Measurements from ENCODE around the gene SV2C. TPM values are rescaled to one million over a fixed set of nuclear protein-coding genes. Genes with fewer than 3 reads are reported as not detected.

The SV2C gene
- polyA plus RNA-seq, 1 donor (not counting 4 experiments of a cell fraction or from before 2014, with no cell fraction given) = 0.34 TPM

DNA sequence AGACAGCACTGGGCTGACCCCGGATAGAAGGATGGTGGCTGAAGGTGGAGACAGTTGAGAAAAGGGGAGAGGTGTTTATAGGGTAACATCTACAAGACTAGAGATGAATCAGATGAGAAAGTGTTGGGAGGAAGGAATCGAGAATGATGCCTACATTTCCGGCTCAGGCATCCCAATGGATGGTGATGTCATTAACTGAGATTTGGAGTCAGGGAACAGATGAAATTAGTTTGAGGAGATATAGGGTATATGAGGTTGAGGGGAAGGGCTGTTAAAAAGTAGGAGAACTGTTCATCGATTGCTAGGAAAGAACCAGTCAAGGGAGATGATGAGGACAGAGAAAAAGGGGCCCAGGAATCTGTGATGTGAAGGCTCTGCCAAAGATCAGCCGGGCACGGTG is 295.2 kb downstream of the SV2C start:
- Histone ChIP-seq H3K79me2 (ENCODE audit: control insufficient read depth, insufficient read depth, low read length) (no peaks in the 10 kb centered on the region), H2AFZ (ENCODE audit: control insufficient read depth, low read length) (no peak overlapping the region), H3K4me3 (ENCODE audit: control insufficient read depth in 2 of 3, extremely low read depth in 1 of 3, insufficient read depth in 2 of 3, low read depth in 1 of 3, low read length in 3 of 3) (no peak overlapping the region), H3K9me1 (ENCODE audit: control insufficient read depth, extremely low read depth, insufficient read depth, low read length) (no peaks in the 10 kb centered on the region), H3K4me2 (ENCODE audit: control insufficient read depth, extremely low read depth, insufficient read depth, low read depth, low read length) (no peak overlapping the region), H3K4me1 (ENCODE audit: control insufficient read depth, extremely low read depth, insufficient read depth, low read length) (no peaks in the 10 kb centered on the region), H3K27ac (ENCODE audit: control insufficient read depth, insufficient read depth, low read length) (no peak overlapping the region), H3K36me3 (ENCODE audit: control insufficient read depth in 2 of 2, extremely low read depth in 1 of 2, insufficient read depth in 2 of 2, low read length in 2 of 2) (no peaks in the 10 kb centered on the region), H3K9me3 (ENCODE audit: control insufficient read depth, low read depth, low read length) (no peaks in the 10 kb centered on the region), H4K20me1 (ENCODE audit: control insufficient read depth, extremely low read depth, insufficient read depth, low read length) (no peaks in the 10 kb centered on the region), H3K9ac (ENCODE audit: control insufficient read depth, extremely low read depth, insufficient read depth, low read length) (no peak overlapping the region), H3K27me3 (ENCODE audit: control insufficient read depth, extremely low read depth, insufficient read depth, low read length) (no peaks in the 10 kb centered on the region)
- DNase-seq (ENCODE audit: low read depth, low spot score) (no peak), FAIRE-seq (no peak)
- dilution Hi-C loops (cut with MboI; ENCODE audit: extremely low pct_ligation_motif_present, low sequenced_read_pairs) = no loop called here
- no peak for TF ChIP-seq EZH2 (IDR thresholded peaks at IDR 0.05; ENCODE audit: low read length)

DNA sequence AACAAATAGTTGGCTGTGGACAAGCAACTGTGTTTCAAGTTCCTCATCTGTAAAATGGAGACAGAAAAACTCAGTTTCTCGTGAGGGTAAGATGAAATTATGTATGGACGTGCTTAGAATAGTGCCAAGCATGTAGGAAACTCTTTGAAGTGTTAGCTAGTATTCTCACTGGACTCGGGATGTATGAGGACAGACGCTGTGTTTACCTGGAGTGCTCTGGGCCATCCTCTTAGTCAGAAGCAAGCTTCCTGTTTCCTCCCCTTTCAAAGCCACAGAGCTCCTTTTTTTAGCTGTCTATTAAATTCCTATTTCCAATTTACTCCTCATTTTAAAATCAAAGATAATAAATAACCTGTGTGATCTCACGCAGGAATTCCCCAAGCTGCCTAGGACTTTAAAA is 296.1 kb downstream of the SV2C start:
- Histone ChIP-seq H3K9me1 (ENCODE audit: control insufficient read depth, extremely low read depth, insufficient read depth, low read length) (no peaks in the 10 kb centered on the region), H3K27me3 (ENCODE audit: control insufficient read depth, extremely low read depth, insufficient read depth, low read length) (no peaks in the 10 kb centered on the region), H3K79me2 (ENCODE audit: control insufficient read depth, insufficient read depth, low read length) (no peaks in the 10 kb centered on the region), H2AFZ (ENCODE audit: control insufficient read depth, low read length) (peak overlapping the region; percentile 34), H3K4me1 (ENCODE audit: control insufficient read depth, extremely low read depth, insufficient read depth, low read length) (no peaks in the 10 kb centered on the region), H3K4me3 (ENCODE audit: control insufficient read depth in 2 of 3, extremely low read depth in 1 of 3, insufficient read depth in 2 of 3, low read depth in 1 of 3, low read length in 3 of 3) (no peak overlapping the region), H3K9ac (ENCODE audit: control insufficient read depth, extremely low read depth, insufficient read depth, low read length) (no peak overlapping the region), H3K27ac (ENCODE audit: control insufficient read depth, insufficient read depth, low read length) (no peak overlapping the region), H4K20me1 (ENCODE audit: control insufficient read depth, extremely low read depth, insufficient read depth, low read length) (no peaks in the 10 kb centered on the region), H3K9me3 (ENCODE audit: control insufficient read depth, low read depth, low read length) (no peaks in the 10 kb centered on the region), H3K4me2 (ENCODE audit: control insufficient read depth, extremely low read depth, insufficient read depth, low read depth, low read length) (no peak overlapping the region), H3K36me3 (ENCODE audit: control insufficient read depth in 2 of 2, extremely low read depth in 1 of 2, insufficient read depth in 2 of 2, low read length in 2 of 2) (no peaks in the 10 kb centered on the region)
- TF ChIP-seq EZH2 (IDR thresholded peaks at IDR 0.05; ENCODE audit: low read length) = no peak
- TF ChIP-seq, protein P1, sequence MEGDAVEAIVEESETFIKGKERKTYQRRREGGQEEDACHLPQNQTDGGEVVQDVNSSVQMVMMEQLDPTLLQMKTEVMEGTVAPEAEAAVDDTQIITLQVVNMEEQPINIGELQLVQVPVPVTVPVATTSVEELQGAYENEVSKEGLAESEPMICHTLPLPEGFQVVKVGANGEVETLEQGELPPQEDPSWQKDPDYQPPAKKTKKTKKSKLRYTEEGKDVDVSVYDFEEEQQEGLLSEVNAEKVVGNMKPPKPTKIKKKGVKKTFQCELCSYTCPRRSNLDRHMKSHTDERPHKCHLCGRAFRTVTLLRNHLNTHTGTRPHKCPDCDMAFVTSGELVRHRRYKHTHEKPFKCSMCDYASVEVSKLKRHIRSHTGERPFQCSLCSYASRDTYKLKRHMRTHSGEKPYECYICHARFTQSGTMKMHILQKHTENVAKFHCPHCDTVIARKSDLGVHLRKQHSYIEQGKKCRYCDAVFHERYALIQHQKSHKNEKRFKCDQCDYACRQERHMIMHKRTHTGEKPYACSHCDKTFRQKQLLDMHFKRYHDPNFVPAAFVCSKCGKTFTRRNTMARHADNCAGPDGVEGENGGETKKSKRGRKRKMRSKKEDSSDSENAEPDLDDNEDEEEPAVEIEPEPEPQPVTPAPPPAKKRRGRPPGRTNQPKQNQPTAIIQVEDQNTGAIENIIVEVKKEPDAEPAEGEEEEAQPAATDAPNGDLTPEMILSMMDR (optimal IDR thresholded peaks at IDR 0.05 in 1 of 3, IDR thresholded peaks at IDR 0.05 in 1 of 3, conservative IDR thresholded peaks at IDR 0.05 in 1 of 3; ENCODE audit: extremely low read depth in 1 of 3, insufficient read depth in 2 of 3, low read length in 3 of 3) = no peak
- DNase-seq (ENCODE audit: low read depth, low spot score) (no peak), FAIRE-seq (no peak)
- dilution Hi-C loops (cut with MboI; ENCODE audit: extremely low pct_ligation_motif_present, low sequenced_read_pairs) = no loop called here

DNA sequence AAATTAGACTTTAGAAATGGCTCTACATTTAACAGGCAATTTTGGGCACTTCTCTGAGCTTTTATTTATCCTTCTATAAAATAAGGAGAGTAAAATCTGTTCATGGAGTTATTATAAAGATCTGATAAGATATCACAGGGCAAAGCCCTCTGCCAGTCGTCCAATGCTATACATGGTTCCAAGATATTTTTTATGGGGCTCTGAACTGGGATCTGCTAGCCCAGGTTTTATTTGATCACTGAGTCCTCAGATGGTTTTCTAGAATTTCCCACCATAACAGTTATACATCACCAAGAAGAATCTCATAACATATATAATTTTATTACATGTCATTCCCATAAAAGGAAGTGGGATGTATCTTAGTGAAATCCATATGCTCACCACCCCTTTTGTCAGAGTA is 296.7 kb downstream of the SV2C start:
- dilution Hi-C loops (cut with MboI; ENCODE audit: extremely low pct_ligation_motif_present, low sequenced_read_pairs) = no loop called here
- Histone ChIP-seq H2AFZ (ENCODE audit: control insufficient read depth, low read length) (no peak overlapping the region), H3K4me1 (ENCODE audit: control insufficient read depth, extremely low read depth, insufficient read depth, low read length) (no peaks in the 10 kb centered on the region), H3K36me3 (ENCODE audit: control insufficient read depth in 2 of 2, extremely low read depth in 1 of 2, insufficient read depth in 2 of 2, low read length in 2 of 2) (no peaks in the 10 kb centered on the region), H3K27me3 (ENCODE audit: control insufficient read depth, extremely low read depth, insufficient read depth, low read length) (no peaks in the 10 kb centered on the region), H3K9ac (ENCODE audit: control insufficient read depth, extremely low read depth, insufficient read depth, low read length) (no peak overlapping the region), H4K20me1 (ENCODE audit: control insufficient read depth, extremely low read depth, insufficient read depth, low read length) (no peaks in the 10 kb centered on the region), H3K4me3 (ENCODE audit: control insufficient read depth in 2 of 3, extremely low read depth in 1 of 3, insufficient read depth in 2 of 3, low read depth in 1 of 3, low read length in 3 of 3) (no peak overlapping the region), H3K9me1 (ENCODE audit: control insufficient read depth, extremely low read depth, insufficient read depth, low read length) (no peaks in the 10 kb centered on the region), H3K9me3 (ENCODE audit: control insufficient read depth, low read depth, low read length) (no peaks in the 10 kb centered on the region), H3K79me2 (ENCODE audit: control insufficient read depth, insufficient read depth, low read length) (no peaks in the 10 kb centered on the region), H3K4me2 (ENCODE audit: control insufficient read depth, extremely low read depth, insufficient read depth, low read depth, low read length) (no peak overlapping the region), H3K27ac (ENCODE audit: control insufficient read depth, insufficient read depth, low read length) (no peak overlapping the region)
- FAIRE-seq (no peak), DNase-seq (ENCODE audit: low read depth, low spot score) (no peak)
- TF ChIP-seq, protein P1 (optimal IDR thresholded peaks at IDR 0.05 in 1 of 3, IDR thresholded peaks at IDR 0.05 in 1 of 3, conservative IDR thresholded peaks at IDR 0.05 in 1 of 3; ENCODE audit: extremely low read depth in 1 of 3, insufficient read depth in 2 of 3, low read length in 3 of 3) = no peak
- TF ChIP-seq EZH2 (IDR thresholded peaks at IDR 0.05; ENCODE audit: low read length) = no peak

All from keratinocyte (primary cell).